ENCODE results near the gene IL15.

IL15 gene

DNA sequence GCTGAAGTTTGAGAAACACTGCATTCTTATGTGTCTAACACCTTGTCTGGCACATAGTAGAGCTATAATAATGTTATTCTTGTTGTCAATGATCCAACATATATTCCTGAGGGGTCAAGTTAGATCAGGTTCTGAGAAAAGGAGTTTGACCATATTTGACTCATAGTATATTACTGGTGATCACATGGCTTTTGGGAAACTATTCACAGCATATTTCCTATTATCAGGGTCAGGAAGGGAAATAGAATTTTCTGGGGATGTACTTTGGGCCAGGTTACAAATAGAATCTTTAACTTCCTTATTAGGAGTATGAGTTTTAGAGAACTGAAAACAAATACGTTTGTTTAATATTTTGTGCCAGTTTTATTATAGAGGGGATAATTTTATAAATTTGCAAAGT, 11.6 kb downstream of the IL15 start:
- TF ChIP-seq TEAD4 (IDR thresholded peaks at IDR 0.05) (no peak), CREB1 (IDR thresholded peaks at IDR 0.05; ENCODE audit: low read depth) (no peak), TAF1 (IDR thresholded peaks at IDR 0.05; ENCODE audit: low read depth) (no peak)
- TF ChIP-seq, protein P1, sequence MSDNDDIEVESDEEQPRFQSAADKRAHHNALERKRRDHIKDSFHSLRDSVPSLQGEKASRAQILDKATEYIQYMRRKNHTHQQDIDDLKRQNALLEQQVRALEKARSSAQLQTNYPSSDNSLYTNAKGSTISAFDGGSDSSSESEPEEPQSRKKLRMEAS (IDR thresholded peaks at IDR 0.05) = no peak
- TF ChIP-seq, protein P2, sequence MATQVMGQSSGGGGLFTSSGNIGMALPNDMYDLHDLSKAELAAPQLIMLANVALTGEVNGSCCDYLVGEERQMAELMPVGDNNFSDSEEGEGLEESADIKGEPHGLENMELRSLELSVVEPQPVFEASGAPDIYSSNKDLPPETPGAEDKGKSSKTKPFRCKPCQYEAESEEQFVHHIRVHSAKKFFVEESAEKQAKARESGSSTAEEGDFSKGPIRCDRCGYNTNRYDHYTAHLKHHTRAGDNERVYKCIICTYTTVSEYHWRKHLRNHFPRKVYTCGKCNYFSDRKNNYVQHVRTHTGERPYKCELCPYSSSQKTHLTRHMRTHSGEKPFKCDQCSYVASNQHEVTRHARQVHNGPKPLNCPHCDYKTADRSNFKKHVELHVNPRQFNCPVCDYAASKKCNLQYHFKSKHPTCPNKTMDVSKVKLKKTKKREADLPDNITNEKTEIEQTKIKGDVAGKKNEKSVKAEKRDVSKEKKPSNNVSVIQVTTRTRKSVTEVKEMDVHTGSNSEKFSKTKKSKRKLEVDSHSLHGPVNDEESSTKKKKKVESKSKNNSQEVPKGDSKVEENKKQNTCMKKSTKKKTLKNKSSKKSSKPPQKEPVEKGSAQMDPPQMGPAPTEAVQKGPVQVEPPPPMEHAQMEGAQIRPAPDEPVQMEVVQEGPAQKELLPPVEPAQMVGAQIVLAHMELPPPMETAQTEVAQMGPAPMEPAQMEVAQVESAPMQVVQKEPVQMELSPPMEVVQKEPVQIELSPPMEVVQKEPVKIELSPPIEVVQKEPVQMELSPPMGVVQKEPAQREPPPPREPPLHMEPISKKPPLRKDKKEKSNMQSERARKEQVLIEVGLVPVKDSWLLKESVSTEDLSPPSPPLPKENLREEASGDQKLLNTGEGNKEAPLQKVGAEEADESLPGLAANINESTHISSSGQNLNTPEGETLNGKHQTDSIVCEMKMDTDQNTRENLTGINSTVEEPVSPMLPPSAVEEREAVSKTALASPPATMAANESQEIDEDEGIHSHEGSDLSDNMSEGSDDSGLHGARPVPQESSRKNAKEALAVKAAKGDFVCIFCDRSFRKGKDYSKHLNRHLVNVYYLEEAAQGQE (IDR thresholded peaks at IDR 0.05; ENCODE audit: low read depth) = no peak

DNA sequence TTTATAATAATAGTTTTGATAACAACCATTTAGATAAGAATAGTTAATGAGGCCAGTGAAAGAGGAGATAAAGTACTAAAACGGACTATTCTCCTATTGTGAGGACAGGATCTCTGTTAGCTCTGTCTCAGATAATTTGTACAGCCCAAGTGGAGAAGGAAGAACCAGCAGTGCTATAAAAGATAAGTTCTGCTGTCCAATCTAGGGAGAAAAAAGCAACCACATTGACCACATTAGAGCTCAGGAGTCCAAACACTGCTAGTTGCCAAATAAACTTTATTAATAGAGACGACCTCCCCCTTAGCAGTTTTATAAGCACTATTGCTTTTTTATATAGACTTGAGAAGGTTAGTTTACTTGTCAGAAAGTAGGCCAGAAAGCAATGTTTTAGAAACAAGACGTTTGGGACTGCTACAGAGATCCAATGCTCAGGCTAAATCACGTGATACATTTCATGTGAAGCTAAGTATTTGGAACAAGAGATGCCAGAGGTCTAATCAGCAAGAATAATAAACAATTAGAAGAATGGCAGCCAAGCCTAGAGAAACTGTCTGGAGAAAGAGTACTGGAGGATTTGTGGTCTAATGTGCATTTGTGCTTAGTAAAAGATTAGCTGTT, 15.9 kb downstream of the IL15 start:
- TF ChIP-seq TAF1 (IDR thresholded peaks at IDR 0.05; ENCODE audit: low read depth) (no peak), YY1 (IDR thresholded peaks at IDR 0.05; ENCODE audit: low read depth) (no peak), CREB1 (IDR thresholded peaks at IDR 0.05; ENCODE audit: low read depth) (no peak), FOXM1 (IDR thresholded peaks at IDR 0.05; ENCODE audit: borderline replicate concordance, low read depth) (no peak), TCF12 (IDR thresholded peaks at IDR 0.05; ENCODE audit: low read depth) (no peak), EGR1 (IDR thresholded peaks at IDR 0.05) (no peak)
- TF ChIP-seq, protein P2 (IDR thresholded peaks at IDR 0.05; ENCODE audit: low read depth) = no peak

- TF ChIP-seq, protein P2 (IDR thresholded peaks at IDR 0.05; ENCODE audit: low read depth) = no peak
- peak; percentile 49 for TF ChIP-seq RAD21 (IDR thresholded peaks at IDR 0.05; ENCODE audit: low read depth)
These were observed 17.7 kb downstream of the IL15 start for GRCh38 chr4:141654098-141654497.

DNA sequence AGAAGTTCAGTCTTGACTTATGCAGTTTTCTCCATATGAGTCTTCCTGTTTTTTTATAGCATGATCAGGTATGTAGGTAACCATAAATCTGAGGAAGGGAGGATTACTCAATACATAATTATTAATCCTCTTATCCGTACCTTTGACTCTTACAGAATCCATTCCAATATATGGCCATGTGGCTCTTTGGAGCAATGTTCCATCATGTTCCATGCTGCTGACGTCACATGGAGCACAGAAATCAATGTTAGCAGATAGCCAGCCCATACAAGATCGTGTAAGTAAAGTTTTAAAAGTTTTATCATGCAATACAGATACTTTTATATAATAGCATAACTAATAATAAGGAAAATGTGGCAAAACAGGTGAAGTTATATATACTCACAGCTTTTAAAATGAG, 19.6 kb downstream of the IL15 start:
- no peak for TF ChIP-seq YY1 (IDR thresholded peaks at IDR 0.05; ENCODE audit: low read depth)
- TF ChIP-seq NFIC (IDR thresholded peaks at IDR 0.05) = no peak
- TF ChIP-seq TEAD4 (IDR thresholded peaks at IDR 0.05) = no peak
- no peak for TF ChIP-seq CEBPB (IDR thresholded peaks at IDR 0.05)
- no peak for TF ChIP-seq RAD21 (IDR thresholded peaks at IDR 0.05; ENCODE audit: low read depth)
- no peak for TF ChIP-seq CREB1 (IDR thresholded peaks at IDR 0.05; ENCODE audit: low read depth)
- no peak for TF ChIP-seq TCF12 (IDR thresholded peaks at IDR 0.05; ENCODE audit: low read depth)
- no peak for TF ChIP-seq FOXM1 (IDR thresholded peaks at IDR 0.05; ENCODE audit: borderline replicate concordance, low read depth)
- TF ChIP-seq EP300 (IDR thresholded peaks at IDR 0.05; ENCODE audit: borderline replicate concordance) = no peak
- no peak for TF ChIP-seq TAF1 (IDR thresholded peaks at IDR 0.05; ENCODE audit: low read depth)
- no peak for TF ChIP-seq ZBTB7A (IDR thresholded peaks at IDR 0.05; ENCODE audit: low read depth)
- TF ChIP-seq USF1 (IDR thresholded peaks at IDR 0.05) = no peak
- TF ChIP-seq, protein P2 (IDR thresholded peaks at IDR 0.05; ENCODE audit: low read depth) = no peak
- TF ChIP-seq, protein P1 (IDR thresholded peaks at IDR 0.05) = no peak
- TF ChIP-seq EGR1 (IDR thresholded peaks at IDR 0.05) = no peak
